NB4 (cell line): ENCODE results near the gene CROCC2.

Source experiments
- DNase-seq: peaks from one replicate; pipeline ENCODE4 v3.0.0; 2010; ENCODE audit warnings: low read depth
- H3K4me3 ChIP-seq: one replicate; pipeline ENCODE4 v1.5.1; 2011; ENCODE audit warnings: mild to moderate bottlenecking, low read depth, low read length, moderate library complexity
- CTCF ChIP-seq: IDR thresholded peaks from one replicate; pipeline ENCODE4 v1.5.1; 2012; ENCODE audit warnings: low read depth, low read length
- MAX ChIP-seq: IDR thresholded peaks from 2 replicates; pipeline ENCODE4 v1.6.1; 2011; ENCODE audit warnings: low read depth, low read length
- MYC ChIP-seq: IDR thresholded peaks from 2 replicates; pipeline ENCODE4 v1.6.1; 2011; ENCODE audit warnings: low read depth, low read length
- POLR2A ChIP-seq: IDR thresholded peaks from 2 replicates; pipeline ENCODE4 v1.6.1; 2011; ENCODE audit warnings: mild to moderate bottlenecking; ENCODE audit not compliant: insufficient read length; ENCODE audit errors: extremely low read depth

CROCC2 gene

DNA sequence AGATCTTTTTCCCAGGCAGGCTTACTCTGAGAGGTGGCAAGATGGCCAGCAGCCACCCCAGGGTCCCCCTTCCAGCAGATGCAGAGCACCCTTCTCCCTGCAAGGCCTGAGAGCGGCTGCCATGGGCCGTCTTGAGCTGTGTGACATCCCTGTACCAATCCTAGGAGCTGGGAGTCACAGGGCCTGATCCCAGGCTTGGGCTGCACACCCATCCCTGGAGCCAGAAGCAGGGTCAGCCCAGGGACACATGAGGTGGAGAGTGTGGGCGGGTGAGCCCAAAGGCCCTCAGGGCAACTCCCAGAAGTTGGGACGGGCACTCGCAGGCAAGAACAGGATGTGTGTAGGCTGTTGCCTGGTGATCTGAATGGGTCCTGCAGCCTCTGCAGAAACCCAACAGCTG is 40.5 kb downstream of the CROCC2 start:
- no peak overlapping the region for H3K4me3 ChIP-seq
- no peak for DNase-seq
- no peak for TF ChIP-seq POLR2A
- no peak for TF ChIP-seq MAX
- no peak for TF ChIP-seq MYC
- TF ChIP-seq CTCF, result no peak

GRCh38 chr2:240947176-240947575 is 41.0 kb downstream of the CROCC2 start:
- TF ChIP-seq CTCF (no peak), MYC (no peak), POLR2A (no peak), MAX (no peak)
- DNase-seq, result no peak

GRCh38 chr2:240947607-240948006 is 41.5 kb downstream of the CROCC2 start:
- no peak for TF ChIP-seq MYC
- no peak for DNase-seq
- H3K4me3 ChIP-seq, result no peak overlapping the region

More at GRCh38 chr2:240947176-240947575, 41.0 kb downstream of the CROCC2 start:
- H3K4me3 ChIP-seq, result no peak overlapping the region

DNA sequence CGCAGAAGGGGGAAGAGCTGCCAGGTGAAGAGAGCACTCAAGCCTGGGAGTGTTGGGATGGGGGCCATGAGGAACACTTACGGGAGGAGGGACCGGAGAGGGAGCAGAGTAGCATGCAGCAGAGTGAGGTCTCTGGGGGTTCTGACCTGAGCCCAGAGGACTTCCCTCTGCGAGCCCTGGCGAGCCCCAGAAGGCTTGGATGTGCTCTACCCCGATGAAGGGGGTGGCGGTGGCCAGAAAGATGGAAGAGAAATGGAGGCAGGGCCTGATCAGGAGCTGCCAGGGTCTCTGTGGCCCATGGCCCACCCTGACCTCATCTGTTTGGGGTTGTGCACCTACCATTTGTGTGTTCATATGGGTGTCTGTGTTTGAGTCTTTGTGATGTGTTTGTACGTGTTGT is 42.0 kb downstream of the CROCC2 start:
- TF ChIP-seq MYC, result no peak
- no peak for TF ChIP-seq CTCF
- TF ChIP-seq POLR2A, result no peak
- no peak for TF ChIP-seq MAX
- no peak overlapping the region for H3K4me3 ChIP-seq
- no peak for DNase-seq

GRCh38 chr2:240948905-240949790 is 43.0 kb downstream of the CROCC2 start:
- no peak for DNase-seq
- H3K4me3 ChIP-seq, result no peak overlapping the region
- no peak for TF ChIP-seq POLR2A

GRCh38 chr2:240949791-240950705 is 43.9 kb downstream of the CROCC2 start:
- no peak for TF ChIP-seq POLR2A
- no peak for TF ChIP-seq MYC
- no peak for TF ChIP-seq MAX
- TF ChIP-seq CTCF, result no peak
- no peak overlapping the region for H3K4me3 ChIP-seq
- no peak for DNase-seq
